ENCODE results near the gene TRIM62.

DNA sequence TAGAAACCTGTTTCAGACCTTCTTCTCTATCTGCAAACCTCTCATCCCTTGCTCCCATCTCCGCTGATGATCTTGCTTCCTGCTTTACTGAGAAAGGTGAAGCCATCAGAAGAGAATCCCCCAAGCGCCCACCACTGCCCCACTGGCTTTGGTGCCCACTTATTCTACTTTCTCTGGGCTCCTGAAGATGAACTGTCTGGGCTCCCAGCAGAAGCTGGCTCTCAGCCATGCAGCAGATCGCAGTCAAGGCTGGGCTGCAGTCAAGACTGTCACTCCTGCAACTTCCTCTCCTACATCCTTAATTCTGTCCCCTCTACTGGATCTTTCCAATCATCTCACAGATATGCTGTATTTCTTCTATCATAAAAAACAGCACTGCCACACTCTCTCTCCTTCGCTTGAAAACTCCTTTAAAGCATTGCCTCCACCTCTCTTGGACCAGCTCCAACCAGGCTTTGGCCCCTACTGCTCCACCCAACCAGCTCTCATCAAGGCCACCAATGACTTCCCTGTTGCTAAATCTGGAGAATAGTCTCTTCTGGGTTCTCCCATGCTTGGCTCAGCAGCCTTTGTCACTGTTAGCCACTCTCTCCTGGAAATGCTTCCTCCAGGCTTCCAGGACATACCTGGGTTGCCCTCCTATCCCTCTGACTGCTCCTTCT is 25.8 kb downstream of the TRIM62 start:
- TF ChIP-seq POLR2AphosphoS5 (IDR thresholded peaks at IDR 0.05; ENCODE audit: low read depth, low read length) (no peak), TAF1 (IDR thresholded peaks at IDR 0.05; ENCODE audit: borderline replicate concordance, insufficient read depth, low read length) (no peak), SIN3A (IDR thresholded peaks at IDR 0.05; ENCODE audit: borderline replicate concordance, insufficient read depth, low read length) (no peak)
- TF ChIP-seq, protein P1, sequence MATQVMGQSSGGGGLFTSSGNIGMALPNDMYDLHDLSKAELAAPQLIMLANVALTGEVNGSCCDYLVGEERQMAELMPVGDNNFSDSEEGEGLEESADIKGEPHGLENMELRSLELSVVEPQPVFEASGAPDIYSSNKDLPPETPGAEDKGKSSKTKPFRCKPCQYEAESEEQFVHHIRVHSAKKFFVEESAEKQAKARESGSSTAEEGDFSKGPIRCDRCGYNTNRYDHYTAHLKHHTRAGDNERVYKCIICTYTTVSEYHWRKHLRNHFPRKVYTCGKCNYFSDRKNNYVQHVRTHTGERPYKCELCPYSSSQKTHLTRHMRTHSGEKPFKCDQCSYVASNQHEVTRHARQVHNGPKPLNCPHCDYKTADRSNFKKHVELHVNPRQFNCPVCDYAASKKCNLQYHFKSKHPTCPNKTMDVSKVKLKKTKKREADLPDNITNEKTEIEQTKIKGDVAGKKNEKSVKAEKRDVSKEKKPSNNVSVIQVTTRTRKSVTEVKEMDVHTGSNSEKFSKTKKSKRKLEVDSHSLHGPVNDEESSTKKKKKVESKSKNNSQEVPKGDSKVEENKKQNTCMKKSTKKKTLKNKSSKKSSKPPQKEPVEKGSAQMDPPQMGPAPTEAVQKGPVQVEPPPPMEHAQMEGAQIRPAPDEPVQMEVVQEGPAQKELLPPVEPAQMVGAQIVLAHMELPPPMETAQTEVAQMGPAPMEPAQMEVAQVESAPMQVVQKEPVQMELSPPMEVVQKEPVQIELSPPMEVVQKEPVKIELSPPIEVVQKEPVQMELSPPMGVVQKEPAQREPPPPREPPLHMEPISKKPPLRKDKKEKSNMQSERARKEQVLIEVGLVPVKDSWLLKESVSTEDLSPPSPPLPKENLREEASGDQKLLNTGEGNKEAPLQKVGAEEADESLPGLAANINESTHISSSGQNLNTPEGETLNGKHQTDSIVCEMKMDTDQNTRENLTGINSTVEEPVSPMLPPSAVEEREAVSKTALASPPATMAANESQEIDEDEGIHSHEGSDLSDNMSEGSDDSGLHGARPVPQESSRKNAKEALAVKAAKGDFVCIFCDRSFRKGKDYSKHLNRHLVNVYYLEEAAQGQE (IDR thresholded peaks at IDR 0.05; ENCODE audit: insufficient read depth in 1 of 2, low read depth in 2 of 2, low read length in 2 of 2), result no peak
